ENCODE data around the gene SGIP1.

DNA sequence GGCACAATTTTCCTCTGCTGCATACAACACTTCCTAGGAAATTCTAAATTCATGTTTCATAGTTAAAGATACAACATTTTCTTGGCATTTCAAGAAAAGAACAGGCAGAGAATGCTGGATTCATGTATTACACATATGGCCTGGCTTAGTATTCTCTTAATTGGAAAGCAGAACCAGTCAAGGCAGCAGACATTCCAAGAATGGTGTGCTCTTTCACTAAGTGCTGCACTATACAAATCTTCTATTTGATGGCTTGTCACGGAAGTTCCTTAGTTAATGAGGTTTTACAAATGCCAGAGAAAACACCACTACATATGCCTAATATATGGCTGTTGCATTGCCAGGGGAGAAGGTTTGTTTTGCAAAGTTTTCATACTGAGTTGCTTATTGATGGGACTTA, 137.5 kb downstream of the SGIP1 start:
- TF ChIP-seq POLR2AphosphoS5 (IDR thresholded peaks at IDR 0.05; ENCODE audit: borderline replicate concordance, low read depth, low read length), result no peak
- TF ChIP-seq EZH2 (IDR thresholded peaks at IDR 0.05), result no peak

Data from SK-N-MC (cell line).